Measurements from ENCODE around the gene RPL23.
A peak's percentile ranks its signal among the peaks of the same experiment; 100 is the strongest.

RPL23 gene

DNA sequence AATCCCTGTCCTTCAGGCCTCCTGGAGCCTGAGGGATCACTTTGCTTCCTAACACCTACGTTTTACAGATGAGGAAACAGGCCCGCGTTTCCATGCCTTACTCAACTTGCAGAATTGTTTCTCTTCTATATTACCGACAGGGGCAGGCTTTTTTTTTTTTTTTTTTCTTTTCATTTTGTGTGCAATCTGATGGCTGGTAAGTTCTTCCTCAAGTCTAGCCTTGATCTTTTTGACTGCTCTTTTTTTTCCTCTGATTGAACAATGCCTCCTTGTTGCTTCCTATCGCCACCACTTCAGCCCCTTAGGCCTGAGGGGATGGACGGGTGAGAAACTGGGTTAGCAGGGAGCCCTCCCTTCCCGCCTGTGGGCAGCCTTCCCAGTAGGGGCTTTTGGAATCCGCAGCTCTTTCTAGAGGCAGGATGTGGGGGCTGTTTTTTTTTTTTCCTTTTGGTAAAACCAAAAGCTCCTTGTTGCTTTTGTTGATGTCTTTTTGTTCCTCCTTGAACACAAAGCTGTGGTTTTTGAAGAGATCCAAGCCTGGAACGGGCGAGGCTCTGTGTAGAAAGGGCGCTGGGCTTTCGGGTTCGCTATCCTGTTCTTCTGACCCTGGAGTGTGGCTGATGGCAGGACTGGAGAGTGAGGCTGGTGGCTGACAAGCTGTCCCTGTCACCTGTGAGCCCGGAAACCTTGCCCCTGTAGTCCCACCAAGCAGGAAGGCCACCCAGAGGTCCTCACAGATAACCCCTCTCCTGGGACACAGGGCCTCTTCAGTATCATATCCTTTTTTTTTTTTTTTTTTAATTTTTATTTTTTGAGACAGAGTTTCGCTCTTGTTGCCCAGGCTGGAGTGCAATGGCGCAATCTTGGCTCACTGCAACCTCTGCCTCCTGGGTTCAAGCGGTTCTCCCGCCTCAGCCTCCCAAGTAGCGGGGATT, 30.3 kb upstream of the RPL23 start:
- peak; percentile 64 for DNase-seq

DNA sequence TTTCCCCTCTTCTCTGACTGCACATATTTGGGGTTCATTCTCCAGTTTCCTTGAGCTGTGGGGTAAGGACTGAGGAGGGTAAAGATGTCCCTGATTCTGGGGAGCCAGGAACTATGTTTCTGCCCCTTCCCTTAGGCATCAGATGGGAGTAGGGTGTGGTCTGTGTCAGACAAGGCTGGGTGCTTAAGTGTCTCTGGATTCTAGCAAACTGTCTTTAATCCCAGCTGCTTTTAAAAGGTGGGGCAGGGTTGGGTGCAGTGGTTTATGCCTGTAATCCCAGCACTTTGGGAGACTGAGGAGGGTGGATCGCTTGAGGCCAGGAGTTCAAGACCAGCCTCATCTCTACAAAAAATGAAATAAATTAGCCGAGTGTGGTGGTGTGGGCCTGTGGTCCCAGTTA, 29.3 kb upstream of the RPL23 start:
- DNase-seq: no peak

DNA sequence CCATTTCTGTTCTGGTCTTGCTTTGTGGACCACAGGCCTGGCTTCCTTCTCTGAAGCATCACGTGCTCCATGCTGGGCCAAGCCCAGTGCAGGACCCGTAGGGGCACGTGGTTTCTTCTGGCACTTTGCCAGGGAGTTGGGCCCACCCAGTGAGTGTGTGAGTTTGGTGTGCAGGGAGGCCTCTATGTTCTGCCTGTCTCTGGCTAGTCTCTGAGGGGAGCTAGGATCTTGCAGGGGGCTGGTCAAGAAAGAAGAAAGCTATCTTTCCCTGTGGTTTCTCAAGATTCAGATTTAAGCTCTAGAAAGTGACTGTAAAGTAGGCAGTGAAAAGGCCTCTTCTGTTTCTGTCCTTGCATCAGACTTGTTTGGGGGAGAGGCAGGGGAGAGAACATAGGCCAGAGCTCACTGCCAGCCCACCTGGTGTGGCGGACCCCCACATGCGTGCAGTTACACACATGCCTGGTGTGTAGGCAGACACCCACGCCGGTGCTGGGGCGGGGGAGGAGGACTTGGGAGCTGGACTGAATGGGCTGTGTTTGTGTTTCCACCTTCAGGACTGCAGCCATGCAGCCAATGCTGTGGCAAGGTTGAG, 28.2 kb upstream of the RPL23 start:
- DNase-seq: peak; percentile 49

DNA sequence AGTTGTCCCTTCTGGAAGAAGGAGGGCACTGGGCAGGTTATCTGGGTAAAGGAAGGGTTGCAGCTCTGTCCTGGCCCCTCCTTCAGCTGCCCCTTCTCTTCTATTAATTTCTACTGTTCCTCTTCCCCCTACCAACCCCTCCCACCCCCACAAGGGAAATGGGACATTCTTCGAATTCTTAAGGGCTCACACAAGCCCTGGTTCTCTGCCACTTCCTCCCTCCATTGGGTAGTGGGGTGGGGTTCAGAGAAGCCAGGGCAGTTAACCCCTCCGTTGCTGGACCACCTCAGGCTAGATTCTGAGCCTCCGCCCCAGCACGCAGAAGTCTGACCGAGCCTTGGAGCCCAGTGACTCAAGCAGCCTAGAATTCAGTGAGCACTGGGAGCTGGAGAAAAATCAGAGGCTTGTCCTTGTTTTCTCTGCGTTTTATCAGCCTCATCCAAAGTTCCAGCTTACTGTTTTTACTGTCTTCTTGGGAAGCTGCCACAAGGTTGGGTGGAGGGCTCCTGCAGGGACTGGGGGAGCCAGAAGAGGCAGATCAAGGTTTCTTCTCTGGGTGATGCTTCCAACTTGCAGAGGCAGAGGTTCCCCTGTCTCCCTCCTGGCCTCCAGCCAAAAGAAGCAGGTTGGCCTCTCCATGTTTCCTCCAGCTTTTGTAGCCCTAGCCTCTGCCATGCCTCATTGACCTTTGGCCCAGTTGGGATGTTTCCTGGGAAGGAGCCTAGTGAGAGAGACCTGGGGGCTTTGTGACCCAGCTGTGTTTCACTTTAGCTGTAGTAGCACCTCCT, 26.6 kb upstream of the RPL23 start:
- no peak for DNase-seq

DNA sequence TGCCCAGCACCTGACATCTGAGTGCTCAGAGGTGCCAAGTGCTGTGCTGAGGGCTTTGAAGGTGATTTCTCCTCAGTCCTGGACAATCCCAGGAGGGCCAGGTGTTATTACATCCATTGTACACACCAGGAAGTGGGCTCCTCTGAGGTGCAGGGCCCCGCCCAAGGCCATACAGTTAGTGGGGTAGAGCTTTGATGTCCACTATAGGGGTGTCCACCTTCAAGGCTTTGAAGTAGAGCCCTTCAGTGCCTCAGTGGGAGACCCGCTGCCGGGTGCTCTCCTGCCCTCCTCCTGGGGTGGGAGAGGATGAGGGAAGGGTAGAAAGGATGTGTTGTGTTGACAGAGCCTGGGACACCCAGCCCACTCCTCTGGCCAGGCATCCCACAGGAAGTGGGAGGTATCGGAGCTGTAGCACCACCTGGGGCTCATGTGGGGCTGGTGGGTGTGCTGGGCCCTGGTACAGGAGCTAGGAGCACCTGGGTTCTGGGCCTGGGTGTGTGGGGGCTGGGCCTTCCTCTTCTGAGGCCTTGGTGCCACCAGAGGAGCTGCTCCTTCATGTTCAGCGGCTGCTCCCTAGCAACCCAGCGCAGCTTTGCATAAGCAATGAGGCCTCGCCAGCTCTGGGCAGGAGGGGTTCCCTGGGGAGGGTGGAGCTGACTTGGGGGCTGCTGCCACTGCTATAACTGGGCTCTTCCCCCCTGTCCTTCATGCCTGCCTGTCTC, 23.8 kb upstream of the RPL23 start:
- no peak for DNase-seq

DNA sequence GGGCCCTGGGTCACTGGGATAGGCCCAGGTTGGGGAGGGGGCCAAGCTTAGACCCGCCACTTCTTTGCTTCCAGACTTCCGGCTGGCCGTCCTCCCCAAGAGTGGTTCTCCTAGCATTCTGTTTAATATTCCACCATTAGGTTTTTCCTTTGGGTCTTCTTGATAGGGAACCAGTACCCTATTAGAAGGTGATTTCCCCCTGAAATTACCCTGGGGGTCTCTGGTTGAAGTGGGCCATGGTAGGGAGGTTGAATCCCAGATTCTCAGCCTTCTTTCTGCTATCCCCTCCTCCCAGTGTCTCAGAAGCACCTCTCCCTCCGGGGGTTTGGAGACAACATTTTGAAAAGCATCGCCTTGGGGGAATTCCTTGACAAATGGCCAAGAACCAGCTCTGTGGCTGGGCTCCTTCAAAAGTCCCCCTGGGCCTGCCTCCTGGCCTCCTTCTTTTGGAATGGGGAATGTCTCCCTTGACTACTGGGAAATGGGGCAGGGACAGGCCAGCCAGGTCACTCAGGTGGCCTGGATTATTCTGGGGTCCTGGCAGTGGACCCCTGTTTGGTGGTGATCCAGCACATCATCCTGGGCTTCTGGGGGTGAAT, 22.1 kb upstream of the RPL23 start:
- DNase-seq: no peak

DNA sequence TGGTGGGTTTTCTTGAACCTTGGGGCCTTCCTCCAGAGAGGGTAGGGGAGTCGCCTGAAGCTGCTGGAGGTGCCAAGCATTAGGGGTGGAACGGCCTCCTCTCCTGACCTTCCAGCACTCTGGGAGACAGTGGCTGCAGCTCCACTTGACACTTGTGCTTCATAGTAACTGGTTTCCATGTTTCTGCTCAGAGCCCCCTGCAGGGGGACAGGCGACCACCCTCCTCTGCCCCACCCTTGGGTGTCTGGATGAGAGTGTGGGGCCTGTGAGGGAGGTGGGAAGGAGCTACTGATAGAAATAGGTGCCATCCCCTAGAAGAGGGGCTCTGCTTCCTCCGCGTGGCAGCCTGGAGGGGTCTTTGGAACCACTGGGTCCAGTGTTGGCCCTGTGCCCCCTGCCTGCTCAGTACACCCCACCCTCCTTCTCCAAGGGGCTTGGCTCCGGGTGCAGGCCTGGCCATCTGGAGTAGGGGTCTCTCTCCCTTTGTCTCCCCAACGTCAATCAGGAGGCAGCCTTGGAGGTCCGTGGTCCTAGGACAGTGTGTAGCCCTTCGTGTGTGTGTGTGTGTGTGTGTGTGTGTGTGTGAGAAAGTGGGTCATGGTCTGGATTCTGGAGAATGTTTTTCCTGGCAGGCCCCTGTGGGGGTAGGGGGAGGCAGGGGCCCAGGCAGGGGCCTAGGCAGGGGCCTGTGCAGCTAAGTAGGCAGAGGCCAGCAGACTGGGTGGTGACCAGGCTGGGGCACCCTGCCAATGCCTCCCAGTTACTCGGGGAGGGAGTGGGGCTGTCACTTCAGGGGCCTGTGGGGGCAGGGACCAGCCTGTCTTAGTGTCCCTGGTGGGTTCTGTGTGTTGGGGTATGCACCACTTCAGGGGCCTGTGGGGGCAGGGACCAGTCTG, 21.2 kb upstream of the RPL23 start:
- DNase-seq: no peak

DNA sequence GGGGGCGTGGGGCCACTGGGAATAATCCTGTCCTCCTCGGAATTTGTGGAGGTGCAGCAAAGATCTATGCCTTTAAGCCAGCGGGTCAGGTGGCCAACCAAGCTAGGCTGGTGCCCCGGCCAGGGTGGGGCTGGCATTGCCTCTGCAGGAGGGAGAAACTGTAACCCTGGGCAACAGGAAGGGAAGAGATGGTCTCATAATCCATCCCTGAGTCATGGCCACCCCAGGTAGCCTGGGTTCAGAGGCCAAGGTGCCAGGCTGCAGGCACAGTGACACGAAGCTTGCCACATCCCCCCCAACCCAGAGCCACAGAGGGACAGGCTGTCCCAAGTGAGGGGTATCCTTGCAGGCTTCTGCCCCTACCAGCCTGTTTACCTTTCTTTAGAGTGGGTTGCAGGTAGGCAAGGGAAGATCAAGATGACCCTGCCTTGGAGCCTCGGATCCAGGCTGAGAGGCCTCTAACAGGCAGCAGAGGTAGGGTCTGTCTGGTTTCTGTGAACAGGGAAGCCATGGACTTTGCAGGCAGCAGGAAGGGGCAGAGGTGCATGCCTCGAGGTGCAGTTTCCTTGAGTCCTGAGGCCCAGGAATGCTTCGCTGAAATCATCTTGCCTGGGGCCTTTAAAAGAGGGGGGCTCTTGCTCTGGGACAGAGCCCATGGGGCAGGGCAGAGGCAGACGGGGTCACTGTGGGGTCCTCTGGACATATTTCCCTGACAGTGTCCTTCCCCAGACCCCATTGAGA, 20.3 kb upstream of the RPL23 start:
- DNase-seq: no peak

DNA sequence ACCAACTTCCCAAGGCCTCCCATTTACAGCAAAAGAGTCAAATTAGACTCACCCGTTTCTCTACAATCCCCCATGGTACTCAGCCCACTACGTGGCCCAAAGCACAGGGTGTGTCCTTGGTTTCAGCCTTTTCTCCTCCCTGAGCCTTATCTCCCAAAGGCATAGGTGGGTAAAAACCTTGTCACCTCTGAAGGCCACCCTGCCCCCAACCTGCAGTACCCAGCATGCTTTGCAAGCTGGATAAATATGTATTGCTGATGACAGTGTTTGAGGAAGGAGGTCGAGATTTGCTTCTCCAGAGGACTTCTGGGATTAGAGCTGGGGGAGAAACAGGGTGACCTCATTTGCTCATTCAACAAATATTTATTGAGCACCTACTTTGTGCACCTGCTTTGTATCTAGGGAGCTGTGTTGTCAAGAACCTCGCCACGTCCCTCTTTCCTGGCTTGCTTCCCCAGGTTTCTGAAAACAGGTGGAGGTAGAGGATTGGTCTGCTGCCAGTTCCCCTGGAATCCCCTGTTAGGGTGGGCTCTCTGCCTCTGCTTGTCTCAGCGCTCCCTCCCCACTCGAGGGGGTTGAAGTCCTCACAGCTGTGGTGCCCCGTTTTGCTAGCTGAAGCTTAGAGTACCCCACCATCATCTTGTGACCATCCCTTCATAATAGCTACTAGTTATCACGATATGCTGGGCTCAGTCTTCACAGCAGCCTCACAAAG, 19.3 kb upstream of the RPL23 start:
- no peak for DNase-seq

DNA sequence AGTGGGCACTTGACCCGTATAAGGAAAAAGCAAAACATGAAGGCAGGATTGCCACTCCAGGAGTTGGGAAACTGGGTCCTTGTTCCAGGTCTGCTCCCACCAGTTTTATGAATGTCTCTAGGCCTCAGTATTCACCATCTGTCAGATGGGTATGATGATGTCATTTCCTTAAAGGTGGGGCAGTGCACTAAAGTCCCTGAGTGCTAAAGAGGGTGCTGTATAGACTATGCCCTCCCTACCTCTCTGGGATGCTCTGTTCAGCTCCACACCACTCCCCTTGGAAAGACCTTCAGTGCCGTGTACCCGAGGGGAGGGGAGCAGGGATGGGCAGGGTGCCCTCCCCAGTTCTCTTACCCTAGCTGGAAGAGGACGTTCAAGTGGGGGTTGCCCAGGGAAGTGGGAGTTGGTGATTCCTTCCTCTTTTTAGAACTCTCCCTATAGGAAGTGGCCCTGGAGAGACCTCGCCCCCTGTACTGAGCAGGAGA, 18.5 kb upstream of the RPL23 start:
- peak; percentile 61 for DNase-seq

DNA sequence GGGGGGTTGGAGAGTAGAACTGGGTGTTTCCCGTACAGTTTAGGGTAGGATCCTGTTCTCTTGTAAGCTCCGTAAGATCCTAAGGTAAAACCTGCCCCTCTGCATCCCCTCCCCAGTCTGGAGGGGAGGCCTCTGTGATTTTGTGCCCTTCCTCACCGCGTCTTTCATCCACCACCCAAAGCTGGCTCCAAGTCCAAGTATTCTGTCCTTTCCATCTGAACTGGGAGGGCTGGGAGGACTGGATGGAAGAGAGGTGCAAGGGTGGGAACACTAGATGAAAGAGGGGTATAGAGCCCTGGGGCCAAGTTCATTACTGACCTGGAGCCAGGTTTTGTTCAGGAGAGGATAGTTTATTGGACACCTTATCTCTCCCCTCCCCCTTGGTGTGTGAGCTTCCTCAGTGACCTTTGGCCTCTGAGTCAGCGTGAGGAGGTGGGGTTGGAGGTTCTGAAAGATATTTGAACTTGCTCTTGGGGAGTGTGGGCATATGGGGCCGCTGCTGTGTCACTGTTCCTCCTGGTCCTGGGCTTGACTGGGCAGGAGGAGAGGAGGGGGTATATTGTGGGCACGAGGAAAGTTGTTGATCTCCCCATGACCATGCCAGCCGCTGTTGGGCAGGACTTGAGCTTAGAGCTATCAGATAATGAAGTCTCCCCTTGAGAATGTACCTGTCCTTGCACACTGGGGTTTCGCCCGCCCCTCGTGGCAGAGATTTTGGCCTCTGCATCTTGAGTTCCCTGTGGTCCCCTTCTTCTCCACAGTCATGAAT, 17.9 kb upstream of the RPL23 start:
- DNase-seq: peak; percentile 79

DNA sequence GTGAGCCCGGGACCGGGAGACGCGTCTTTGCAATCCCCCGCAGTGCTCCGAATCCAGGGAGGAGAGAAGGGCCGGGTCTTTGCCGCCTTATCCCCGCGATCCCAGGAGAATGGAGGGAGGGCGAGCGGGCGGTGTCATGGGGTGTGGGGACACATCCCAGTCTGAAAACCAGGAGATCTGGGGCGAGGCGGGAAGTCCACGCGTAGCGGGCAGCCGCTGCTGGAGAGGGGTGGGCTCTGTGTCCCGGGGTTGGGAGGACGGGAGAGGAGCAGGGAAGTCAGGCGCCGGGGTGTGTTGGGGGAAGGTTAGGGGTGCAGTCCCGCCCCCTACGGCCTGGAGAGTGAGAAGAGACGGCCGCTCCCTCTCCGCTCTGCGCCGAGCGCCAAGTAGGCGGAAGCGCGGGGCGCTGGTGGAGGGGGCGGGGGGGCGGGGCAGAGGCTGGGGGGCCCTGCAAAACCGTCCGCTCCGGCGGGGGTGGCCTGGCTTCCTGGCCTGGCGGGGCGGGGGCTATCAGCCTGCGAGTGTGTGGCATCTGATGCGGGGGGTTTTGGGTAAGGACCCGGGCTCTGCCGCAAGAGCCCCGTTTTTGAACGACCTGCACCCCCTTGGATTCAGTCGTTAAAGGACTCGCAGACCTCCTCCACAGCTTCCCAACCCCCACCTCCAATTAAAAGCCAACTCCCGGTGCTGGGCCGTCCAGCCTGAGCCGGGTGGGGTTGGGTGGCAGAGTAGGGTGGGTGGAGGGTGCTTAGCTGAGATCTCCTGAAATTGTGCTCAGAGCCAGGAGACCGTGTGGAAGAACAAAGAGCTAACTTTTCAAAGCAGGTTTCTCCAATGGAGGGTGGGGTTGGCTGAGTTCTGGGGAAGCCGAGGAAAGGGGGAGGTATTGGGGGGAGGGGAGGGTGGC, 17.0 kb upstream of the RPL23 start:
- DNase-seq: peak; percentile 41

DNA sequence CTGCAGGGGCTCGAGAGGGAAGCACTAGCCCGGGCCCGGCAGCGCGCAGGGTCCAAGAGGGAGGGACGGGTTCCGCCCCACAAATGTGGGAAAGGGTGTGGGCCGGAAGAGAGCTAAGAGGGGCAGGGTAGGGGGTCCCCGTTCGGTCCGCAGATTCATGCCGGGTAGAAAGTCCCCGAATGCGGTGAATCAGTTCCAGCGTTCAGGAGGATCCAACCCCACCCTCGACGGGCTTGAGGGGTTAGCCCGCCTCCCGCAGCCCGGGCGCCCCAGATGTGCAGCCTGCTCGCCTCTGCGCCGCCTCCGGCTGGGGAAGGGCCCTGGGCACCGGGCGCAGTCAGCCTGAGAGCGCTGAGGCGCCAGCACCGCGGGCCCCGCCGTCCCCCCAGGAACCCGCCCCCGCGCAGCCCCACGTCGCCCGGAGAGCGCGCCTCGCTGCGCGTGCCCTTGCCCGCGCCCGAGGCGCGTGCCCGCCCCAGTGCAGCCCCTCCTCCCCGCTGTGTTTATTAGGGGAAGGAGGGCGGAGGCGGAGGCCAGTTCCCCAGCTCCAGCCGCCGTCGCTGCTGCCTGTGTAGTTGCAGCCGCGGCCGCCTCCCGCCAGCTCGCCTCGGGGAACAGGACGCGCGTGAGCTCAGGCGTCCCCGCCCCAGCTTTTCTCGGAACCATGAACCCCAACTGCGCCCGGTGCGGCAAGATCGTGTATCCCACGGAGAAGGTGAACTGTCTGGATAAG, 16.2 kb upstream of the RPL23 start, which contains the start of gene LASP1:
LASP1 (plus strand) TSS at position 533 of the 733 bp plus-strand sequence; CDS start at position 665, 132 bp downstream.
- DNase-seq: peak; percentile 91

DNA sequence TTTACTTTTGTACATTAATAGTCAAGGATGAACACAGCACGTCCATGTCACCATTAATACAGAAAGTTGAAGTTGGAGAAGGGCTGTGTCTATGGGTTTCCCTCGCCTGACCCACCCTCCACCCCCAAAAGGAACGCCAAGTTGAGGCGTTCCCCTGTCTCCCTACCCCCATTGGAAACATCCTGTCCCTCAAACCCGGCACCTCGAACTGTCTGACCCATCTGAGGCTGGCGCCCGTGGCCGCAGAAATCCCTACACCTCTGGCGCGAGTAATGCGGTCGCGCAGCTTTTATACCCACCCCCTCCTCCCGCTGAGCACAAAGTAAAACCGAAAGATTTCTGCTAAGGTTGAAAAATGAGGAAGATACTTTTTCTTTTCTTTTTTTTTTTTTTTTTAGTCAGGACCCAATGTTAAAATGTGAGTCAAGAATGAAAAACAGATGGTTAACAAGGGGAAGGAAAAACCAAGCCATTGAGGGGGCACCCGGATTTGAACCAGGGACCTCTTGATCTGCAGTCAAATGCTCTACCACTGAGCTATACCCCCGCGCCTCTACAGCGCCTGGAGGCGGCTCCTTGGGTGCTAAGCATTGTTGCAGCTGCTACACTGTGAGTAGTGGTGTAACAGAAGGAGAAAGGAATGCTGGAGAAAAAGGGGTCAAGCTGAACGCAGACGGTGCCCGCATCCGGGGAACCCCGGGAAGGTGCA, 15.4 kb upstream of the RPL23 start:
- peak; percentile 93 for DNase-seq

DNA sequence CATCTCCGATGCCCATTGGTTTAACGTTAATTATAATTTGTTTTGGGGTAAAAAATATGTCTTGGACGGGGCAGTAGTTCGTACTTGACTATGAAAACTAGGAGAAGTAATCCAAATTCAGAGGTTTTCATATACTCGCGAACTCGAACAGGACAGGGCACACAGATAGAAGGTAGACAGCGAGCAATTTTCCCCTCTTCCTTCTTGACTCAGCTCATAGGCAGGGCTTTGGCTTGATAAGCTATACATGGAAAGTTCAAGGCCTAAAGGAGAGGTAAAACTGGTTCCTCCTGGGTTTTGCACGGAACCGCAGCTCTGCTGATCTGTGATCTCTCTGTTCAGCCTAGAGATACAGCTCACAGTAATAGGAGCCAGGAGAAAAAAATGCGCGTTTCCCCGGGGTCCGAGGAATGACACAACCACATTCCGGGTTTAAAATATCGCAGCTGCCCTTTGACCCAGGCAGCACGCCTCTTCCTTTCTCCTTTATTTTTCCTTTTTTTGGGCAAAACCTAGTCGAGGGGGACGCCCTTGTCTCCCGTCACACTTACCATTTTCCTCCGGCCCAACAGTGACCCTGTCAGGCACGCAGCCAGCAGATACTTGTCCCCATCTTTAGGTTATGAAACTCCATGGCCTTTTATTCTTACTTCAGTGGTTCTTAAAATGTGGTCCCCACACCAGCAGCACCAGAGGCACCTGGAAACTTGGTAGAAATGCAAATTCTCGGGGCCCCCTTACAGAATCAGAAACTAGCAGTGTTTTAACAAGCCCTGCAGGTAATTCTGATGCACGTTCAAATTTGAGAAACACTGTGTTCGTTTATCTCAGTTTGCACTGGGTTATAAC, 14.7 kb upstream of the RPL23 start:
- DNase-seq: no peak

All from suppressor macrophage treated with lipopolysaccharide for 4 hours (primary cell).